ENCODE measurements around the gene MYO18A. TPM values are rescaled to one million over a fixed set of nuclear protein-coding genes. Genes with fewer than 3 reads are reported as not detected.

Gene MYO18A
- total RNA-seq, 4 donors from 2014 or later, result 71.6 to 125 (median 104) TPM

DNA sequence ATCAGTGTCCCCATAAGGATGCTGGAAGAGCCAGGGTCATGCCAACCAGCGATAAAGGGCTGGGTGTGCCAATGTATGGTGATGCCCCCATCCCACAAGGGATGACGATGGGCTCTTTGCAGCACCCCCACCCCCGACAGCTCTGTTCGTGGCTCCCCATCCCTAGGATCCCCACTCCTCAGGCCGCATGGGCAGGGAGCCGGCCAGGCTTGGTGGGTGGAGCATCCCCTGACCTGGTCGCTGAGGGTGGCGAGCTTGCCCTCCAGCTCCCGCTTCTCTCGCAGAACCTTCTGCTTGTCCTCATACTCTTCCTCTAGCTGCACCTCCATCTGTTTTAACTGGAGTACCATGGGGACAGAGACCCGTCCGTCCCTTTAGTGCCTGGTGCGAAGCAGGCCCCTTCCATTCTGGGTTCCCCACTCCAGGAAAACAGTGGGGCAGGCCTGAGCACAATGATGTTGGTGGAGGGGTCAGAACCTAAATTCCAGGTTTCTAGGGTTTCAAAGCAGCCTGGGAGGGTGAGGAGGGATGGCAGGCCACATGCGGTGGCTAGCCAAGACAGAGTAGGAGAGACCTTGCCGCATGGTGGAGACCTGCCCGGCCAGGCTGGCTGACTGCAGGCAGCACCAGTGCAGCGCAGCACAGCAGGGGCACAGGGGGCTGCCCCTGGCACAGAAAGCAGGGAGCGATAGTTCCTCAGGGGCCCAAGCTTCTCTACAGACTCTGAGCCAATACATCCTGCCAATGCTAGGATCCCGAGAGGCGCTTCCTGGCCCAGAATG lies 86.9 kb downstream of the MYO18A start:
- TF ChIP-seq EP300 (IDR thresholded peaks at IDR 0.05), result no peak
- TF ChIP-seq, protein P1, sequence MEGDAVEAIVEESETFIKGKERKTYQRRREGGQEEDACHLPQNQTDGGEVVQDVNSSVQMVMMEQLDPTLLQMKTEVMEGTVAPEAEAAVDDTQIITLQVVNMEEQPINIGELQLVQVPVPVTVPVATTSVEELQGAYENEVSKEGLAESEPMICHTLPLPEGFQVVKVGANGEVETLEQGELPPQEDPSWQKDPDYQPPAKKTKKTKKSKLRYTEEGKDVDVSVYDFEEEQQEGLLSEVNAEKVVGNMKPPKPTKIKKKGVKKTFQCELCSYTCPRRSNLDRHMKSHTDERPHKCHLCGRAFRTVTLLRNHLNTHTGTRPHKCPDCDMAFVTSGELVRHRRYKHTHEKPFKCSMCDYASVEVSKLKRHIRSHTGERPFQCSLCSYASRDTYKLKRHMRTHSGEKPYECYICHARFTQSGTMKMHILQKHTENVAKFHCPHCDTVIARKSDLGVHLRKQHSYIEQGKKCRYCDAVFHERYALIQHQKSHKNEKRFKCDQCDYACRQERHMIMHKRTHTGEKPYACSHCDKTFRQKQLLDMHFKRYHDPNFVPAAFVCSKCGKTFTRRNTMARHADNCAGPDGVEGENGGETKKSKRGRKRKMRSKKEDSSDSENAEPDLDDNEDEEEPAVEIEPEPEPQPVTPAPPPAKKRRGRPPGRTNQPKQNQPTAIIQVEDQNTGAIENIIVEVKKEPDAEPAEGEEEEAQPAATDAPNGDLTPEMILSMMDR (IDR thresholded peaks at IDR 0.05), result no peak
- no peak for DNase-seq (ENCODE audit: low spot score in 2 of 2)
- no peaks in the 10 kb centered on the region for H3K27me3 ChIP-seq
- WGBS, 2 donors, result 89 to 94% methylated on average over 20 of the region's 20 CpGs
- no peak overlapping the region for H3K27ac ChIP-seq
- H3K4me1 ChIP-seq, result no peaks in the 10 kb centered on the region
- H3K36me3 ChIP-seq, result peaks cover 0 to 100% (median 37%) of the 10 kb centered on the region in 3 donors
- H3K9me3 ChIP-seq, result no peaks in the 10 kb centered on the region
- no peak overlapping the region for H3K4me3 ChIP-seq

DNA sequence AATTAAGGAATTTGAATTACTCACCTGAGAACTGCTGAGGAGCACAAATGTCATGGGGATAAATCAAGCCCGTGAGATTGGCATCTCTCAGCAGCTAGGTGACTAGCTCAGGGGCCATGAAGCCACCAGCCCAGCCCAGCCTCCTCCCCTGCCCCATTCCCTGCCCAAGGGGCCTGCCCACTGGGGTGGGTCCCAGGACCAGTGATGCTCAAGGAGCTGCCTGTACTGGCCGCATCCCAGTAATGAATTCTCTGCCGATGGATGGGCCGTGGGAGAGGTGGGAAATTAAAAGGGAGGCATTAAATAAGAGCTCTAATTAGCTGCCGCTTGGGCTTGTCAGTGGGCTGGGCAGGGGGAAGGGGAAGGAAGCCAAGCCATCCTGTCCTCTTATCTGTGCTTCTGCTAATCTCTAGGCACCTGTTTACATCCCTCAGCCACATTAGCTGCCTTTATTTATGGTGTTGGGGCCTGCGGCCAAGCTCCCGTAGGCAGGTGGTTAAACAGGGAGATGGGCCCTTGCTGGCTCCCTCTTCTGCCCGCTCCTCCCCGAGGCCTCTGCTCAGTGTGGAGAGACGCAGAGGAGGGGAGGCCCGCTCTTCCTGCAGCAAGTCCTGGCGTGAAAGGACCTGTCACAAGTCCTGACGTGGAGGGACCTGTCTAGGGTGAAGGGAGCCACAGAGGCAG lies 88.5 kb downstream of the MYO18A start:
- Histone ChIP-seq H3K36me3 (peaks cover 0 to 100% (median 28%) of the 10 kb centered on the region in 3 donors), H3K27me3 (no peaks in the 10 kb centered on the region), H3K4me1 (no peaks in the 10 kb centered on the region), H3K4me3 (no peak overlapping the region), H3K27ac (no peak overlapping the region), H3K9me3 (no peaks in the 10 kb centered on the region)
- WGBS, 2 donors, result 82 to 83% methylated on average over 11 to 13 of the region's 13 CpGs
- no peak for DNase-seq (ENCODE audit: low spot score in 2 of 2)
- TF ChIP-seq POLR2A (IDR thresholded peaks at IDR 0.05) (no peak), EP300 (IDR thresholded peaks at IDR 0.05) (no peak)
- TF ChIP-seq, protein P1 (IDR thresholded peaks at IDR 0.05), result no peak

DNA sequence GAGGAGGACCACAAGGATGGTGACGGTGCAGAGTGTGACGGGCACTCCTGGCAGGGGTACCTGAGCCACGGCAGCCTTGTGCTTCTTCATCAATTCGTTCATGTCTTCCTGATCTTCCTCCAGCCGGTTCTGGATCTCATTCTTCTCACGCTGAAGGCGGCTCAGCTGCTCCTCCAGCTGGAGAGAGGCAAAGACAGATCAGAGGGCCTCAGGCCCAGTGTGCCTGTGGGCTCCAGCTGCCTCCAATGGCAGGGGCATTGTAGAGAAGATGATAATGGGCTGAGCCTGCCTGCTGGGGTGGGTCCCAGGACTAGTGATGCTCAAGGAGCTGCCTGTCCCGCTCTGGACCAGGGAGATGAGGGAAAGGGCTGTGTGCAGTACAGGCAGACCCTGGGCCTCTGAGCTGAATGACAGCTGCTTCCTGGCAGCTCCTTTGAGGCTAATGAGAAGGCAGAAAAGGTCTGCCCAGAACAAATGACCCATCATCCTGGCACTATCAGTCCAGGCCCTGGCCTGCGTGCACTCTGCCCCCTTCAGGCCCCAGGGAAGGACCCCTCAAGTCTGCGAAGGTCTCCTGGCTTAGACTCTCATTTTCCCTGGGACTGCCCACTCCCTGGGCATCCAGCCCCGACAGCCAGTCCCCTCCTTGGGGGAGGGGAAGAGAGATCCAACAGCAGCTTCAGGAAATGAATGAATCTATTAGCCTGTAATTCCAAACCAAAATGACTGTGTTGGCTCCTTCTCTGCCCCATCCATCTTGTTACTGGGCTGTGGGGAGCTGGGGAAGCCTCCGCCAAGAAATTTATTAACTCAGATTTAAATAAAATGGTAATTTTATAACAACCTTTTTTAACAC lies 89.2 kb downstream of the MYO18A start:
- no peaks in the 10 kb centered on the region for H3K27me3 ChIP-seq
- H3K36me3 ChIP-seq, result peaks cover 0 to 100% (median 27%) of the 10 kb centered on the region in 3 donors
- TF ChIP-seq, protein P1 (IDR thresholded peaks at IDR 0.05), result no peak
- TF ChIP-seq POLR2A (IDR thresholded peaks at IDR 0.05), result no peak
- TF ChIP-seq EP300 (IDR thresholded peaks at IDR 0.05), result no peak
- WGBS, 2 donors, result 60 to 71% methylated on average over 11 to 12 of the region's 12 CpGs
- no peaks in the 10 kb centered on the region for H3K4me1 ChIP-seq
- no peak for DNase-seq (ENCODE audit: low spot score in 2 of 2)
- H3K4me3 ChIP-seq, result no peak overlapping the region
- no peak overlapping the region for H3K27ac ChIP-seq
- no peaks in the 10 kb centered on the region for H3K9me3 ChIP-seq

DNA sequence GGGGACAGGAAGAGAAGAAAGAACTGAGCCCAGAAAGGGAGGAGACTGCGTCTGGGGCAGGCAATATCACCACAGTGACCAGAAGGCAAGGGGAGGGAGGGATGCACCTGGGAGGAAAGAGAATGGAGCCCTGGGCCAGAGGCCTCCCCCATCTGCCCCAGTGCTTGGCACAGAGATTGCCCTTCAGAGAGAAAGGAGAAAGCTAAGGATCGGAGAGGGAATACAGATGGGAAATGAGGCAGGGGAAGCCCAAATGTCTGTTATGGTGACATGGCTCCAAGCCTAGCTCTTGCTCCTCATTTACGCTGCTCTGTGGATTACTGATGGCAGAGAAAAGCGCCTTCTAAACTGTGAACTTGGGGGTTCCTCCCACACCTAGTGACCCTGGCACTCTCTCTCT lies 90.1 kb downstream of the MYO18A start:
- peaks cover 0 to 100% (median 34%) of the 10 kb centered on the region in 3 donors for H3K36me3 ChIP-seq
- no peak for TF ChIP-seq POLR2A (IDR thresholded peaks at IDR 0.05)
- no peak for TF ChIP-seq EP300 (IDR thresholded peaks at IDR 0.05)
- TF ChIP-seq, protein P1 (IDR thresholded peaks at IDR 0.05), result no peak

More for the DNA sequence above, 90.1 kb downstream of the MYO18A start:
- DNase-seq (ENCODE audit: low spot score in 2 of 2), result no peak
- Histone ChIP-seq H3K27ac (no peak overlapping the region), H3K9me3 (no peaks in the 10 kb centered on the region), H3K27me3 (no peaks in the 10 kb centered on the region), H3K4me3 (no peak overlapping the region), H3K4me1 (no peaks in the 10 kb centered on the region)
- 71 to 92% methylated on average over 4 of the region's 4 CpGs for WGBS, 2 donors

Data from tibial nerve (tissue), 4 donors.